Fibroblast of lung (primary cell): ENCODE results near the gene MARCO.

ENCODE experiments used
- EZH2 ChIP-seq: IDR thresholded peaks from 2 replicates; pipeline ENCODE4 v1.5.1; 2012; ENCODE audit warnings: low read length, control low read depth, mild to moderate bottlenecking; ENCODE audit errors: missing control alignments
- TF ChIP-seq, protein P1 (sequence below), 2 donors: IDR thresholded peaks in 1 of 2; conservative IDR thresholded peaks in 1 of 2; 1 replicate in 1 of 2; 2 replicates in 1 of 2; pipeline ENCODE4 v1.5.1; 2011 to 2012; ENCODE audit warnings: low read length in 2 of 2, control low read depth in 1 of 2, inconsistent platforms in 1 of 2, low read depth in 1 of 2, mild to moderate bottlenecking in 1 of 2

DNA sequence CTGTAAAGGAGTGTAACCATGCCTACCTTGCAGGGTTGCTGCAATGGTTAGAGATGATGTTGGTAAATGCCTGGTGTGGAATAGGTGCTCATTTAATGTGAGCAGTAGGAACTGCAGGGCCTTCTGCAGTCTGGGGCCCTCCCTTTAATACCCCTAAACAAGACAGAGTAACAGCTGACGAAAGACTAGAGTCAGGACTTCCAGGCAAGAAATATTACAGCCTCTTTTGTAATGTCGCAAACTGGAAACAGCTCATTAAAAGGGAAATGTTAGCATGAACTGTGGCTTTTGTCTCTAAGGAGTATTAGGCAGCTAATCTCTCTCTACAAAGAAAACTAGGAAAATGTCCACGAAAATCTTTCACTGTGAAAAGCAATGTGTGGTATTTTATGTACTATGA is 26.0 kb downstream of the MARCO start:
- TF ChIP-seq, protein P1, sequence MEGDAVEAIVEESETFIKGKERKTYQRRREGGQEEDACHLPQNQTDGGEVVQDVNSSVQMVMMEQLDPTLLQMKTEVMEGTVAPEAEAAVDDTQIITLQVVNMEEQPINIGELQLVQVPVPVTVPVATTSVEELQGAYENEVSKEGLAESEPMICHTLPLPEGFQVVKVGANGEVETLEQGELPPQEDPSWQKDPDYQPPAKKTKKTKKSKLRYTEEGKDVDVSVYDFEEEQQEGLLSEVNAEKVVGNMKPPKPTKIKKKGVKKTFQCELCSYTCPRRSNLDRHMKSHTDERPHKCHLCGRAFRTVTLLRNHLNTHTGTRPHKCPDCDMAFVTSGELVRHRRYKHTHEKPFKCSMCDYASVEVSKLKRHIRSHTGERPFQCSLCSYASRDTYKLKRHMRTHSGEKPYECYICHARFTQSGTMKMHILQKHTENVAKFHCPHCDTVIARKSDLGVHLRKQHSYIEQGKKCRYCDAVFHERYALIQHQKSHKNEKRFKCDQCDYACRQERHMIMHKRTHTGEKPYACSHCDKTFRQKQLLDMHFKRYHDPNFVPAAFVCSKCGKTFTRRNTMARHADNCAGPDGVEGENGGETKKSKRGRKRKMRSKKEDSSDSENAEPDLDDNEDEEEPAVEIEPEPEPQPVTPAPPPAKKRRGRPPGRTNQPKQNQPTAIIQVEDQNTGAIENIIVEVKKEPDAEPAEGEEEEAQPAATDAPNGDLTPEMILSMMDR (conservative IDR thresholded peaks at IDR 0.05 in 1 of 2, IDR thresholded peaks at IDR 0.05 in 1 of 2; ENCODE audit: low read depth in 1 of 2, low read length in 2 of 2) = no peak
- no peak for TF ChIP-seq EZH2
